WTC11 (cell line): Measurements from ENCODE around the gene MOV10L1. TPM values are rescaled to one million over a fixed set of nuclear protein-coding genes. Genes with fewer than 3 reads are reported as not detected.

Source experiments
- ATAC-seq: fragments of 200-7000 bp; cut with Tn5 transposase; 2 replicates; pipeline ENCODE4 v1.10.0; 2021; ENCODE audit warnings: mild to moderate bottlenecking, moderate library complexity
- CTCF ChIA-PET: fragments of 300-600 bp; sonication (Branson Sonifier 250); formaldehyde crosslinking; loops from one replicate; lab custom pipeline; 2021; ENCODE audit warnings: antibody characterized with exemption; lab: Charles Lee
- POLR2A ChIA-PET: fragments of 350-600 bp; sonication (Branson Sonifier 250); formaldehyde crosslinking; loops from one replicate; lab custom pipeline; 2021; ENCODE audit warnings: antibody characterized with exemption; lab: Charles Lee
- DNase-seq: peaks from one replicate; pipeline ENCODE4 v3.0.0; 2021; ENCODE audit warnings: low spot score
- H3K27ac Mint-ChIP-seq: 2 replicates; pipeline ENCODE4 v1.8.0; 2021; ENCODE audit warnings: mixed read lengths
- H3K27me3 Mint-ChIP-seq: 2 replicates; pipeline ENCODE4 v1.8.0; 2021; ENCODE audit warnings: low read depth, mild to moderate bottlenecking, moderate library complexity, mixed read lengths
- H3K36me3 Mint-ChIP-seq: 2 replicates; pipeline ENCODE4 v1.8.0; 2021; ENCODE audit warnings: mixed read lengths
- H3K4me1 Mint-ChIP-seq: 2 replicates; pipeline ENCODE4 v1.8.0; 2022; ENCODE audit warnings: mixed read lengths
- H3K4me3 Mint-ChIP-seq: 2 replicates; pipeline ENCODE4 v1.8.0; 2021; ENCODE audit warnings: mild to moderate bottlenecking, moderate library complexity, mixed read lengths
- H3K9me3 Mint-ChIP-seq: 2 replicates; pipeline ENCODE4 v1.8.0; 2021; ENCODE audit warnings: mixed read lengths
- ARID4B ChIP-seq: sonication (generic); formaldehyde crosslinking; IDR thresholded peaks from 2 replicates; pipeline ENCODE4 v1.8.0; 2023; ENCODE audit warnings: missing genetic modification reagents, mild to moderate bottlenecking, borderline replicate concordance
- ATF6 ChIP-seq: sonication (generic); formaldehyde crosslinking; IDR thresholded peaks from 2 replicates; pipeline ENCODE4 v1.8.1; 2023; ENCODE audit warnings: mild to moderate bottlenecking, missing genetic modification reagents
- CBFB ChIP-seq: sonication (generic); formaldehyde crosslinking; IDR thresholded peaks from 2 replicates; pipeline ENCODE4 v1.8.1; 2022; ENCODE audit warnings: mild to moderate bottlenecking, low read depth, missing genetic modification reagents
- FOXK1 ChIP-seq: sonication (generic); formaldehyde crosslinking; IDR thresholded peaks from 2 replicates; pipeline ENCODE4 v1.8.0; 2022; ENCODE audit warnings: mild to moderate bottlenecking, moderate library complexity, missing genetic modification reagents
- GTF2I ChIP-seq: fragments of 250-450 bp; sonication (Bioruptor Pico); conservative IDR thresholded peaks from 2 replicates; pipeline ENCODE4 v1.4.0; 2021; ENCODE audit warnings: mild to moderate bottlenecking
- NFE2L1 ChIP-seq: sonication (generic); formaldehyde crosslinking; IDR thresholded peaks from 2 replicates; pipeline ENCODE4 v1.8.1; 2023; ENCODE audit warnings: missing genetic modification reagents
- NFYB ChIP-seq: sonication (generic); formaldehyde crosslinking; conservative IDR thresholded peaks from 2 replicates; pipeline ENCODE4 v1.8.0; 2022; ENCODE audit warnings: low read depth, missing genetic modification reagents
- NR2C2 ChIP-seq: sonication (generic); formaldehyde crosslinking; IDR thresholded peaks from 2 replicates; pipeline ENCODE4 v1.8.0; 2022; ENCODE audit warnings: mild to moderate bottlenecking, missing genetic modification reagents
- PRRX2 ChIP-seq: fragments of 250-450 bp; sonication (Bioruptor Pico); IDR thresholded peaks from 2 replicates; pipeline ENCODE4 v1.8.0; 2021; ENCODE audit warnings: mild to moderate bottlenecking
- ZNF121 ChIP-seq: sonication (generic); formaldehyde crosslinking; IDR thresholded peaks from 2 replicates; pipeline ENCODE4 v1.8.0; 2023; ENCODE audit warnings: missing genetic modification reagents
- ZNF219 ChIP-seq: sonication (generic); formaldehyde crosslinking; IDR thresholded peaks from 2 replicates; pipeline ENCODE4 v1.8.0; 2023; ENCODE audit warnings: missing genetic modification reagents, mild to moderate bottlenecking, borderline replicate concordance
- ZNF232 ChIP-seq: sonication (generic); formaldehyde crosslinking; IDR thresholded peaks from 2 replicates; pipeline ENCODE4 v1.8.0; 2022; ENCODE audit warnings: mild to moderate bottlenecking, missing genetic modification reagents
- total RNA-seq: library from RNA; stranded (reverse); gene quantifications from 3 replicates; pipeline ENCODE4 v1.2.3, GENCODE V29; 2021
- TF ChIP-seq, protein P1 (sequence below): fragments of 250-450 bp; sonication (Bioruptor Pico); IDR thresholded peaks from 2 replicates; pipeline ENCODE4 v1.9.0; 2021; ENCODE audit warnings: mild to moderate bottlenecking
- TF ChIP-seq, protein P2 (sequence below): sonication (generic); formaldehyde crosslinking; IDR thresholded peaks from 2 replicates; pipeline ENCODE4 v1.8.0; 2023; ENCODE audit warnings: mild to moderate bottlenecking, missing genetic modification reagents
- TF ChIP-seq, protein P3 (sequence below): sonication (generic); formaldehyde crosslinking; conservative IDR thresholded peaks from 2 replicates; pipeline ENCODE4 v1.8.1; 2023; ENCODE audit warnings: mild to moderate bottlenecking, low read depth, missing genetic modification reagents, moderate library complexity

MOV10L1 gene
- total RNA-seq, 1 experiment from 2014 or later: not detected

DNA sequence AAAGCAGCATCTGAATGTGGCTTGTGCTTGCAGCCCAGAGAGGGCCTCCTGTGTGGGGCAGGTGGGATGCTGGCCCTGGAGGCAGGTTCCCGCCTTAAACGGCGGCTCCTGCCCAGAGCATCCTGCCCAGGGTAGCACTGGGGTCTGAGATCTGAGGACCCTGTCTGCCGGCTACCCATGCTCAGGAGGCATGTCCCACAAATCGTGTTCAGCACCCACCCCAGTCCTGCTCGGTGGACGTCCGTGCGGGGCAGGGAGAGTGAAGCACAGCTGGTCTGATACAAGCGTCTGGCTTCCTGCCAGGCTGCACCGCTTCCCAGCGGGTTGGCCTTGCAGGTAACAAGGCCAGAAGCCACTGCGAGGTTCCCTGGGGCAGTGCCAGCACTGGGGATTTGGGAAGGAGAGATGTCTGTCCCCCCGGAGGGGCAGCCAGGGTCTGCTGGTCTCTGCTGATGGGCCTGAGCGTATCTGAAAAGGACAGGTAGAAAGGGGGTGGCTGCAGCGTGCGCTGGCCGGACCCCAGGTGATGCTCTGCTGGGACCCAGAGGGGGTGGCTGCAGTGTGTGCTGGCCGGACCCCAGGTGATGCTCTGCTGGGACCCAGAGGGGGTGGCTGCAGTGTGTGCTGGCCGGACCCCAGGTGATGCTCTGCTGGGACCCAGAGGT, 99.5 kb downstream of the MOV10L1 start (continued):
- TF ChIP-seq ZNF219 (CRISPR knock-in tag) (no peak), NR2C2 (CRISPR knock-in tag) (no peak)

GRCh38 chr22:50189849-50190181, 100.0 kb downstream of the MOV10L1 start:
- no peak for TF ChIP-seq NFYB (CRISPR knock-in tag)
- no peak for TF ChIP-seq NFE2L1 (CRISPR knock-in tag)
- no peak for TF ChIP-seq ZNF121 (CRISPR knock-in tag)
- no peak for TF ChIP-seq NR2C2 (CRISPR knock-in tag)
- no peak for TF ChIP-seq PRRX2 (CRISPR knock-in tag)
- TF ChIP-seq GTF2I (CRISPR knock-in tag): no peak
- no peak for TF ChIP-seq ATF6 (CRISPR knock-in tag)
- TF ChIP-seq, protein P1, sequence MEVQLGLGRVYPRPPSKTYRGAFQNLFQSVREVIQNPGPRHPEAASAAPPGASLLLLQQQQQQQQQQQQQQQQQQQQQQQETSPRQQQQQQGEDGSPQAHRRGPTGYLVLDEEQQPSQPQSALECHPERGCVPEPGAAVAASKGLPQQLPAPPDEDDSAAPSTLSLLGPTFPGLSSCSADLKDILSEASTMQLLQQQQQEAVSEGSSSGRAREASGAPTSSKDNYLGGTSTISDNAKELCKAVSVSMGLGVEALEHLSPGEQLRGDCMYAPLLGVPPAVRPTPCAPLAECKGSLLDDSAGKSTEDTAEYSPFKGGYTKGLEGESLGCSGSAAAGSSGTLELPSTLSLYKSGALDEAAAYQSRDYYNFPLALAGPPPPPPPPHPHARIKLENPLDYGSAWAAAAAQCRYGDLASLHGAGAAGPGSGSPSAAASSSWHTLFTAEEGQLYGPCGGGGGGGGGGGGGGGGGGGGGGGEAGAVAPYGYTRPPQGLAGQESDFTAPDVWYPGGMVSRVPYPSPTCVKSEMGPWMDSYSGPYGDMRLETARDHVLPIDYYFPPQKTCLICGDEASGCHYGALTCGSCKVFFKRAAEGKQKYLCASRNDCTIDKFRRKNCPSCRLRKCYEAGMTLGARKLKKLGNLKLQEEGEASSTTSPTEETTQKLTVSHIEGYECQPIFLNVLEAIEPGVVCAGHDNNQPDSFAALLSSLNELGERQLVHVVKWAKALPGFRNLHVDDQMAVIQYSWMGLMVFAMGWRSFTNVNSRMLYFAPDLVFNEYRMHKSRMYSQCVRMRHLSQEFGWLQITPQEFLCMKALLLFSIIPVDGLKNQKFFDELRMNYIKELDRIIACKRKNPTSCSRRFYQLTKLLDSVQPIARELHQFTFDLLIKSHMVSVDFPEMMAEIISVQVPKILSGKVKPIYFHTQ (CRISPR knock-in tag): no peak
- TF ChIP-seq, protein P2, sequence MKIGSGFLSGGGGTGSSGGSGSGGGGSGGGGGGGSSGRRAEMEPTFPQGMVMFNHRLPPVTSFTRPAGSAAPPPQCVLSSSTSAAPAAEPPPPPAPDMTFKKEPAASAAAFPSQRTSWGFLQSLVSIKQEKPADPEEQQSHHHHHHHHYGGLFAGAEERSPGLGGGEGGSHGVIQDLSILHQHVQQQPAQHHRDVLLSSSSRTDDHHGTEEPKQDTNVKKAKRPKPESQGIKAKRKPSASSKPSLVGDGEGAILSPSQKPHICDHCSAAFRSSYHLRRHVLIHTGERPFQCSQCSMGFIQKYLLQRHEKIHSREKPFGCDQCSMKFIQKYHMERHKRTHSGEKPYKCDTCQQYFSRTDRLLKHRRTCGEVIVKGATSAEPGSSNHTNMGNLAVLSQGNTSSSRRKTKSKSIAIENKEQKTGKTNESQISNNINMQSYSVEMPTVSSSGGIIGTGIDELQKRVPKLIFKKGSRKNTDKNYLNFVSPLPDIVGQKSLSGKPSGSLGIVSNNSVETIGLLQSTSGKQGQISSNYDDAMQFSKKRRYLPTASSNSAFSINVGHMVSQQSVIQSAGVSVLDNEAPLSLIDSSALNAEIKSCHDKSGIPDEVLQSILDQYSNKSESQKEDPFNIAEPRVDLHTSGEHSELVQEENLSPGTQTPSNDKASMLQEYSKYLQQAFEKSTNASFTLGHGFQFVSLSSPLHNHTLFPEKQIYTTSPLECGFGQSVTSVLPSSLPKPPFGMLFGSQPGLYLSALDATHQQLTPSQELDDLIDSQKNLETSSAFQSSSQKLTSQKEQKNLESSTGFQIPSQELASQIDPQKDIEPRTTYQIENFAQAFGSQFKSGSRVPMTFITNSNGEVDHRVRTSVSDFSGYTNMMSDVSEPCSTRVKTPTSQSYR: no peak
- TF ChIP-seq, protein P3, sequence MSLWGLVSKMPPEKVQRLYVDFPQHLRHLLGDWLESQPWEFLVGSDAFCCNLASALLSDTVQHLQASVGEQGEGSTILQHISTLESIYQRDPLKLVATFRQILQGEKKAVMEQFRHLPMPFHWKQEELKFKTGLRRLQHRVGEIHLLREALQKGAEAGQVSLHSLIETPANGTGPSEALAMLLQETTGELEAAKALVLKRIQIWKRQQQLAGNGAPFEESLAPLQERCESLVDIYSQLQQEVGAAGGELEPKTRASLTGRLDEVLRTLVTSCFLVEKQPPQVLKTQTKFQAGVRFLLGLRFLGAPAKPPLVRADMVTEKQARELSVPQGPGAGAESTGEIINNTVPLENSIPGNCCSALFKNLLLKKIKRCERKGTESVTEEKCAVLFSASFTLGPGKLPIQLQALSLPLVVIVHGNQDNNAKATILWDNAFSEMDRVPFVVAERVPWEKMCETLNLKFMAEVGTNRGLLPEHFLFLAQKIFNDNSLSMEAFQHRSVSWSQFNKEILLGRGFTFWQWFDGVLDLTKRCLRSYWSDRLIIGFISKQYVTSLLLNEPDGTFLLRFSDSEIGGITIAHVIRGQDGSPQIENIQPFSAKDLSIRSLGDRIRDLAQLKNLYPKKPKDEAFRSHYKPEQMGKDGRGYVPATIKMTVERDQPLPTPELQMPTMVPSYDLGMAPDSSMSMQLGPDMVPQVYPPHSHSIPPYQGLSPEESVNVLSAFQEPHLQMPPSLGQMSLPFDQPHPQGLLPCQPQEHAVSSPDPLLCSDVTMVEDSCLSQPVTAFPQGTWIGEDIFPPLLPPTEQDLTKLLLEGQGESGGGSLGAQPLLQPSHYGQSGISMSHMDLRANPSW (CRISPR knock-in tag): no peak
- TF ChIP-seq ARID4B (CRISPR knock-in tag): no peak
- no peak for TF ChIP-seq CBFB
- no peak for TF ChIP-seq FOXK1 (CRISPR knock-in tag)
- no peak for TF ChIP-seq ZNF232
- CTCF ChIA-PET: interaction anchor here (1.0 to 2.3 kb wide), 9 partner anchors 8 to 159 kb away, joined by 3 to 14 read pairs (median 4); partner anchors contain the start of gene PANX2
- peak overlapping the region; percentile 12; the same call in 1 of the 2 replicates for H3K4me3 Mint-ChIP-seq

More at GRCh38 chr22:50189849-50190181, 100.0 kb downstream of the MOV10L1 start:
- ATAC-seq (no peak), DNase-seq (no peak)
- Mint-ChIP-seq H3K4me1 (peaks cover 16% of the 10 kb centered on the region), H3K27ac (peak overlapping the region; percentile 90), H3K9me3 (no peaks in the 10 kb centered on the region), H3K27me3 (no peaks in the 10 kb centered on the region; the same call in 1 of the 2 replicates), H3K36me3 (no peaks in the 10 kb centered on the region; the same call in 1 of the 2 replicates)
- POLR2A ChIA-PET: interaction anchor here (1.3 kb wide), 1 partner anchor 17 kb away, joined by 3 read pairs; no protein-coding TSS in a partner anchor
